ENCODE results near the gene PRKCA. TPM values are rescaled to one million over a fixed set of nuclear protein-coding genes. Genes with fewer than 3 reads are reported as not detected.

The PRKCA gene
- total and polyA plus RNA-seq, 9 of the 15 experiments (the other 6 are each of a cell fraction or from before 2014, with no cell fraction given) = 3.2 to 33.0 (median 17.8) TPM

DNA sequence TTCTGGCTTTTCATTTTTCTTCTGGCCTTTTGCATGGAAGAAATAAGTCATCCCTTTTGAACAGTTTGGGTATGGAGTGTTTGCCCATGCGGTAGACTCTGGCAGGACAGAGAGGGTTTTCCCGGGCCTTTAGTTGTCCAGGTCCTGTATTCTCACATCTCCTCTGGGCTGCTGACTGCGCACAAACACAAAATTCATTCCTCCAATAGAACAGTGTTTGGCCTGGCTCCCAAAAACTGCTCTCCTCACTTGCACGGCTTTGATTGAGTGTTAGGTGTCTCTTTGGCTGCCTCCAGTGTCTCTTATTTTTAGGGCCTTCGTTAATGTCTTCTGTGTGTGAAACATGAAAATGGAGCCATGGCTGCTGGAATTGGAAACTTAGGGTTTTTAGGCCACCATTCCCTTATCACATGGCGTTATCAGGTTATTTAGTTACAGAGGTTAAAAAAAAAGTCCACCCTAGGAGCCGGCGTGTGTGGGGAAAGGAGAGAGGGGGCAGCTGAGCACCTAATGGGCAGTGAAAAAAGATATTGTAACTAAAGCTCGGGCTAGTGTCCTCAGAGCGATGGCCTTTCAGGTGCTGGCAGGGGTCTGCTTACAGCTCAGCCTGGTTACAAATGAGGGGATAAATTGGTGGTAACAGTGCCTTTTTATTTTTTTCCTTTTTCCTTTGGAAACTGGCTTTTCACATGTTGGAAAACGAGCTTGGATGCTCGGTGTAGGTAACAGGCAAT lies 47.3 kb downstream of the PRKCA start (continued):
- TF ChIP-seq, protein P1, sequence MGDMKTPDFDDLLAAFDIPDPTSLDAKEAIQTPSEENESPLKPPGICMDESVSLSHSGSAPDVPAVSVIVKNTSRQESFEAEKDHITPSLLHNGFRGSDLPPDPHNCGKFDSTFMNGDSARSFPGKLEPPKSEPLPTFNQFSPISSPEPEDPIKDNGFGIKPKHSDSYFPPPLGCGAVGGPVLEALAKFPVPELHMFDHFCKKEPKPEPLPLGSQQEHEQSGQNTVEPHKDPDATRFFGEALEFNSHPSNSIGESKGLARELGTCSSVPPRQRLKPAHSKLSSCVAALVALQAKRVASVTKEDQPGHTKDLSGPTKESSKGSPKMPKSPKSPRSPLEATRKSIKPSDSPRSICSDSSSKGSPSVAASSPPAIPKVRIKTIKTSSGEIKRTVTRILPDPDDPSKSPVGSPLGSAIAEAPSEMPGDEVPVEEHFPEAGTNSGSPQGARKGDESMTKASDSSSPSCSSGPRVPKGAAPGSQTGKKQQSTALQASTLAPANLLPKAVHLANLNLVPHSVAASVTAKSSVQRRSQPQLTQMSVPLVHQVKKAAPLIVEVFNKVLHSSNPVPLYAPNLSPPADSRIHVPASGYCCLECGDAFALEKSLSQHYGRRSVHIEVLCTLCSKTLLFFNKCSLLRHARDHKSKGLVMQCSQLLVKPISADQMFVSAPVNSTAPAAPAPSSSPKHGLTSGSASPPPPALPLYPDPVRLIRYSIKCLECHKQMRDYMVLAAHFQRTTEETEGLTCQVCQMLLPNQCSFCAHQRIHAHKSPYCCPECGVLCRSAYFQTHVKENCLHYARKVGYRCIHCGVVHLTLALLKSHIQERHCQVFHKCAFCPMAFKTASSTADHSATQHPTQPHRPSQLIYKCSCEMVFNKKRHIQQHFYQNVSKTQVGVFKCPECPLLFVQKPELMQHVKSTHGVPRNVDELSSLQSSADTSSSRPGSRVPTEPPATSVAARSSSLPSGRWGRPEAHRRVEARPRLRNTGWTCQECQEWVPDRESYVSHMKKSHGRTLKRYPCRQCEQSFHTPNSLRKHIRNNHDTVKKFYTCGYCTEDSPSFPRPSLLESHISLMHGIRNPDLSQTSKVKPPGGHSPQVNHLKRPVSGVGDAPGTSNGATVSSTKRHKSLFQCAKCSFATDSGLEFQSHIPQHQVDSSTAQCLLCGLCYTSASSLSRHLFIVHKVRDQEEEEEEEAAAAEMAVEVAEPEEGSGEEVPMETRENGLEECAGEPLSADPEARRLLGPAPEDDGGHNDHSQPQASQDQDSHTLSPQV (IDR thresholded peaks at IDR 0.05) = peak; percentile 49; the same call in 1 of the 2 replicates
- peak; percentile 91 for TF ChIP-seq ZNF316 (IDR thresholded peaks at IDR 0.05)
- TF ChIP-seq ZNF384 (IDR thresholded peaks at IDR 0.05; ENCODE audit: low read depth, low read length) = 0 out of 2 replicates have a peak, but pooled peaks have one; percentile 9
- no peak for TF ChIP-seq TCFL5 (CRISPR knock-in tag; conservative IDR thresholded peaks at IDR 0.05)
- 0 out of 2 replicates have a peak, but pooled peaks have one; percentile 37 for TF ChIP-seq CTBP1 (IDR thresholded peaks at IDR 0.05; ENCODE audit: borderline replicate concordance)
- TF ChIP-seq ARID1B (IDR thresholded peaks at IDR 0.05) = 0 out of 2 replicates have a peak, but pooled peaks have one; percentile 8
- peak; percentile 63; the same call in 1 of the 2 replicates for TF ChIP-seq MECOM (CRISPR knock-in tag; IDR thresholded peaks at IDR 0.05)
- TF ChIP-seq, protein P2, sequence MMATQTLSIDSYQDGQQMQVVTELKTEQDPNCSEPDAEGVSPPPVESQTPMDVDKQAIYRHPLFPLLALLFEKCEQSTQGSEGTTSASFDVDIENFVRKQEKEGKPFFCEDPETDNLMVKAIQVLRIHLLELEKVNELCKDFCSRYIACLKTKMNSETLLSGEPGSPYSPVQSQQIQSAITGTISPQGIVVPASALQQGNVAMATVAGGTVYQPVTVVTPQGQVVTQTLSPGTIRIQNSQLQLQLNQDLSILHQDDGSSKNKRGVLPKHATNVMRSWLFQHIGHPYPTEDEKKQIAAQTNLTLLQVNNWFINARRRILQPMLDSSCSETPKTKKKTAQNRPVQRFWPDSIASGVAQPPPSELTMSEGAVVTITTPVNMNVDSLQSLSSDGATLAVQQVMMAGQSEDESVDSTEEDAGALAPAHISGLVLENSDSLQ (IDR thresholded peaks at IDR 0.05) = peak; percentile 18; the same call in 1 of the 2 replicates
- peak; percentile 79; the same call in 1 of the 2 replicates for TF ChIP-seq LCOR (CRISPR knock-in tag; IDR thresholded peaks at IDR 0.05)
- peak; percentile 61; the same call in 1 of the 2 replicates for TF ChIP-seq KAT7 (CRISPR knock-in tag; IDR thresholded peaks at IDR 0.05; ENCODE audit: borderline replicate concordance)
- TF ChIP-seq, protein P3, sequence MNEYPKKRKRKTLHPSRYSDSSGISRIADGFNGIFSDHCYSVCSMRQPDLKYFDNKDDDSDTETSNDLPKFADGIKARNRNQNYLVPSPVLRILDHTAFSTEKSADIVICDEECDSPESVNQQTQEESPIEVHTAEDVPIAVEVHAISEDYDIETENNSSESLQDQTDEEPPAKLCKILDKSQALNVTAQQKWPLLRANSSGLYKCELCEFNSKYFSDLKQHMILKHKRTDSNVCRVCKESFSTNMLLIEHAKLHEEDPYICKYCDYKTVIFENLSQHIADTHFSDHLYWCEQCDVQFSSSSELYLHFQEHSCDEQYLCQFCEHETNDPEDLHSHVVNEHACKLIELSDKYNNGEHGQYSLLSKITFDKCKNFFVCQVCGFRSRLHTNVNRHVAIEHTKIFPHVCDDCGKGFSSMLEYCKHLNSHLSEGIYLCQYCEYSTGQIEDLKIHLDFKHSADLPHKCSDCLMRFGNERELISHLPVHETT (CRISPR knock-in tag; conservative IDR thresholded peaks at IDR 0.05 in 1 of 2, IDR thresholded peaks at IDR 0.05 in 1 of 2) = peak in 1 of 2 experiments; percentile 41; a peak in 1 of 4 replicates
- no peak for TF ChIP-seq SLC30A9 (CRISPR knock-in tag; IDR thresholded peaks at IDR 0.05)
- TF ChIP-seq, protein P4, sequence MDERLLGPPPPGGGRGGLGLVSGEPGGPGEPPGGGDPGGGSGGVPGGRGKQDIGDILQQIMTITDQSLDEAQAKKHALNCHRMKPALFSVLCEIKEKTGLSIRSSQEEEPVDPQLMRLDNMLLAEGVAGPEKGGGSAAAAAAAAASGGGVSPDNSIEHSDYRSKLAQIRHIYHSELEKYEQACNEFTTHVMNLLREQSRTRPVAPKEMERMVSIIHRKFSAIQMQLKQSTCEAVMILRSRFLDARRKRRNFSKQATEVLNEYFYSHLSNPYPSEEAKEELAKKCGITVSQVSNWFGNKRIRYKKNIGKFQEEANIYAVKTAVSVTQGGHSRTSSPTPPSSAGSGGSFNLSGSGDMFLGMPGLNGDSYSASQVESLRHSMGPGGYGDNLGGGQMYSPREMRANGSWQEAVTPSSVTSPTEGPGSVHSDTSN (CRISPR knock-in tag; IDR thresholded peaks at IDR 0.05; ENCODE audit: low read depth) = no peak
- TF ChIP-seq, protein P4 (tag; conservative IDR thresholded peaks at IDR 0.05; ENCODE audit: low read depth) = peak; percentile 64
- TF ChIP-seq ETV6 (IDR thresholded peaks at IDR 0.05; ENCODE audit: borderline replicate concordance in 1 of 2, low read depth in 2 of 2, low read length in 1 of 2) = no peak
- TF ChIP-seq ETV6 (CRISPR knock-in tag; IDR thresholded peaks at IDR 0.05; ENCODE audit: borderline replicate concordance) = no peak
- no peak for TF ChIP-seq PML (IDR thresholded peaks at IDR 0.05; ENCODE audit: low read length)

All from K562 (cell line).